ENCODE results near the gene PTGFRN.
A peak's percentile ranks its signal among the peaks of the same experiment; 100 is the strongest.

PTGFRN gene

DNA sequence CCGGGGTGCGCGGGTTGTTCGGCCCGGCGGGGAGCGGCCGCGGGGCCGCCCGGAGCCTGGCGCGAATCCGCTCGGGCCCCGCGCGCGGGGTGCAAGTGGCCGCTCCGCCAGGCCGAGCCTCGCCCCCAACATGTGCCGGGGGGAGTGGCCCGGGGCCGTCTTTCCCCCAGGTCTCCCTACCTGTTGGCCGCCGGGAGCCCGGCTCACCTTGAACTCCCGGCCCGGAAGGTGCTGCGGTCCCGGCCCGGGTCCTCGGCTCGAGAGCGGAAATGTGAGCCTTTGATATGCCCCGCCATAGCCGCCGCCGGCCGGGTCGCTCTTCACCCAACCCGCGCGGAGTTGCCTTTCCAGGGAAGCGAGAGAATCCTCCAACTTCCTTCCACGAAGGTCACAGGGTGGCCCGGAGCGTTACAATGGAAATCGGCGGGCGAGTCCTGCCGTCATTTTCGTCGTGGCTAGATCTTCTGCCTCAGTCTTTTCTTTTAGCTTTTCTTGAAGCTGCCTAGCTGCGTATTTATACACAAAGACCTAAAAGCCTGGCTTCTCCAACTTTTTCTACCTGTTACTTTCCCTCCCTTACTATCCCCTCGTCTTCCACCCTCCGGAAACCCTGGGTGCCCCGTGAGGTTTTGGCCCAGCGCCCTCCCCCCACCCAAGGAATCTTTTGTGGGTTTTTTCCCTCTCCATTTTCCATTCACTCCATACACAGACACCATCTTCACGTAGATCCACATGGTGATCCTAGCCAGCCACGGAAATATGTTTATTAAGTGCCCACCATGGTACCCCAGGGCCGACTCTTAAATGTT is 867 bp downstream of the PTGFRN start:
- TF ChIP-seq POLR2A (IDR thresholded peaks at IDR 0.05; ENCODE audit: low read depth, low read length): no peak
- no peak for TF ChIP-seq TAF1 (IDR thresholded peaks at IDR 0.05; ENCODE audit: borderline replicate concordance, low read depth, low read length)
- no peak for TF ChIP-seq POLR2AphosphoS5 (IDR thresholded peaks at IDR 0.05; ENCODE audit: low read depth, low read length)
- FAIRE-seq (no peak), DNase-seq (ENCODE audit: insufficient read length) (peak; percentile 32)

DNA sequence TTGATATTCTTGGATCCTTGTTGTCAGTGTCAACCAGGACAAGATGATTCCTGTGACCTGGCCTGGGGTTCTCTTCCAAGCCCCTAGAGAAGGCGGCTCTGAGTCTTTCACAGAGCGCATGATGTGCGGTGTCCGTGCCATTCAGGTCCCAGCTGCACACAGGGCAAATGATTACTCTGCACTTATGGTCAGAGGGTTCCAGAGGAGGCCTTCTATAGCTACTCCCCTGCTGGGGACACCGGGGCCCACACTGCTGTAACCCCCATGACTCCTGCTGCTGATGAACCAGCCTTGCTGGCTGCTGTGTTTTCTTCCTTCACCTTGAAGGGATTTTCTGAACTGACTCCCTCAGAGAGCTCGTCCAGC is 1.5 kb downstream of the PTGFRN start:
- FAIRE-seq (no peak), DNase-seq (ENCODE audit: insufficient read length) (no peak)
- no peak for TF ChIP-seq TAF1 (IDR thresholded peaks at IDR 0.05; ENCODE audit: borderline replicate concordance, low read depth, low read length)
- no peak for TF ChIP-seq POLR2A (IDR thresholded peaks at IDR 0.05; ENCODE audit: low read depth, low read length)
- TF ChIP-seq POLR2AphosphoS5 (IDR thresholded peaks at IDR 0.05; ENCODE audit: low read depth, low read length): no peak

DNA sequence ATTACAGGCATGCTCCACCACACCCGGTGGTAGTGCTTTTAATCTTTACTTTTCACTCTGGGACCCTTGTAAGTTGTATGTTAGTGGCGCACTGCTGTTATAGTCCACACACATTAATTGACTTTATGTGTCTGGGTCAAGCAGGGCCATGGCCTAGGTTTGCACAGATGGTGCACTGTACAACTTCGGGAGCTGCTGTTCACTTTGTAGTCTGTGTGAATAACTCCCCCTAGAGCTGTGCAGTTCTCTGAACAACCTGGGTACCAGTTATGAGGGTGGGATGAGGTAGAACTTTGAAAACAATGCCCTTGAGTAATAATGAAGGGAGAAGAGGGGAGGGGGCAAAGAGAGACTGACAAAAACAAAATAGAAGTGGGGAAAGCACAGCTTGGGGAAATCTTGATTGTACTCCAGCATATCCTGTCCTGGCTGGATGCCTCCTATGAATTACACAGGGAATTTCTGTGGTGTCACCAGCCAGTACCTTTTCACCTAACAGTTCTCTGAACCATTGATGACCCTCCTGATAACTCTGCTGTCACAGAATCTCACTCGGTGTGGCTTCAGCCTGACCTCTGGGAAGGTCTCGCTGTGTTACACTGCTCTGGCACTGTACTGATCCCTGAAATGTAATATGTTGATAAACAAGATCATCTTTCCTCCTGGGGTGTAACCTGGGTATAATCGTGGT is 2.2 kb downstream of the PTGFRN start:
- DNase-seq (ENCODE audit: insufficient read length): no peak
- no peak for TF ChIP-seq POLR2A (IDR thresholded peaks at IDR 0.05; ENCODE audit: low read depth, low read length)
- TF ChIP-seq TAF1 (IDR thresholded peaks at IDR 0.05; ENCODE audit: borderline replicate concordance, low read depth, low read length): no peak
- no peak for TF ChIP-seq POLR2AphosphoS5 (IDR thresholded peaks at IDR 0.05; ENCODE audit: low read depth, low read length)
- FAIRE-seq: no peak

DNA sequence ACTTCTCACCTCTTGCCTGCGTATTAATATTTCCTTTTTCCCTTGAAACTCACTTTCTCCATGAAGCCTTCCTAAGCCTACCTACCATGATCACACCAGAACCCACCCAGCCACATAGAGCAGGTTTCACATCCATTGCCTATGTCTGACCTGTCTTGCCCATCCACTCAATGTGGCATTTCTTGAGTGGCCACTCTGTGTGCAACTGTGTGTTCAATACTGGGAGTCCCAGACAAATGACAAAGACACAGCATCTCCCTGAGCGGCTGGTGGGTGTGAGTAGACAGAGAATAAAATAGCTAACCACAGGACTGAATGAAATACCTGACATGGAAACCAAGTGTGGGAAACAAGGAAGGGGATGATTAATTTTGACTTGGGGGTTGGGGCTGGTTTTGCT is 3.1 kb downstream of the PTGFRN start:
- FAIRE-seq: no peak
- no peak for TF ChIP-seq POLR2A (IDR thresholded peaks at IDR 0.05; ENCODE audit: low read depth, low read length)
- no peak for TF ChIP-seq TAF1 (IDR thresholded peaks at IDR 0.05; ENCODE audit: borderline replicate concordance, low read depth, low read length)
- no peak for TF ChIP-seq POLR2AphosphoS5 (IDR thresholded peaks at IDR 0.05; ENCODE audit: low read depth, low read length)
- no peak for DNase-seq (ENCODE audit: insufficient read length)

DNA sequence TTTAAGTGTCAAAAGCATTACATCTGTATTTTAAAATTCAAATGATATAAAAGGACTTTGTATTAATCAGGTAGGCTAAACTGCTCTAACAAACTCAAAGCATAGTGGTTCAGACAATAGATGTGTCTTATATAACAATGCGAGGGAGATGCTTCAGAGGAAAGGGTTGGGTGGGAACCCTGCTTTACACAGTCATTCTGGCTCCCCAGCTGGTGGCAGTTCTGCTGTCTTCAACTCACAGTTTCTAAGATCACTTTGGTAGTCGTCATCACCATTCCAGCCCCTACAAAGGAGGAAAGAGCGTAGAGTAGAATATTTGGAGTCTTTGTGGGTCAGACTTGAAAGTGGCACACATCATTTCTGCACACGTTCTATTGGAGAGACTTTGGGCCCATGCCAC is 4.2 kb downstream of the PTGFRN start:
- TF ChIP-seq TAF1 (IDR thresholded peaks at IDR 0.05; ENCODE audit: borderline replicate concordance, low read depth, low read length): no peak
- no peak for TF ChIP-seq POLR2AphosphoS5 (IDR thresholded peaks at IDR 0.05; ENCODE audit: low read depth, low read length)
- TF ChIP-seq POLR2A (IDR thresholded peaks at IDR 0.05; ENCODE audit: low read depth, low read length): no peak
- no peak for FAIRE-seq
- no peak for DNase-seq (ENCODE audit: insufficient read length)

DNA sequence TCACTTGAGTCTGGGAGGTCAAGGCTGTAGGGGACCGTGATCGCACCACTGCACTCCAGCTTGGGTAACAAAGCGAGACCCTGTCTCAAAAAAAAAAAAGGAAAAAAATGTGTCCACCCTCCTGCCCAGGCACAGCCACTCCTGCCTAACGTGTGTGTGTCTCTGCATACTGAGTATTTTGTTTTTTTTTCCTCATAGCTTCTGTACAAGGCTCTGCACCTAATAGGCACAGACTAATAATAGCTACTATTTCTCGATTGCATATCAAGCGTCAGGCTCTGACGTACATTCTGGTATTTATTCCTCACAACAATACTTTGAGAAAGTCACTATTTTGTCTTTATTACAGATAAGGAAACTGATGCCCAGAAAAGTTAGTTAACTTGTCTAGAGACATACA is 5.0 kb downstream of the PTGFRN start:
- no peak for FAIRE-seq
- no peak for TF ChIP-seq TAF1 (IDR thresholded peaks at IDR 0.05; ENCODE audit: borderline replicate concordance, low read depth, low read length)
- TF ChIP-seq POLR2A (IDR thresholded peaks at IDR 0.05; ENCODE audit: low read depth, low read length): no peak
- no peak for TF ChIP-seq POLR2AphosphoS5 (IDR thresholded peaks at IDR 0.05; ENCODE audit: low read depth, low read length)

DNA sequence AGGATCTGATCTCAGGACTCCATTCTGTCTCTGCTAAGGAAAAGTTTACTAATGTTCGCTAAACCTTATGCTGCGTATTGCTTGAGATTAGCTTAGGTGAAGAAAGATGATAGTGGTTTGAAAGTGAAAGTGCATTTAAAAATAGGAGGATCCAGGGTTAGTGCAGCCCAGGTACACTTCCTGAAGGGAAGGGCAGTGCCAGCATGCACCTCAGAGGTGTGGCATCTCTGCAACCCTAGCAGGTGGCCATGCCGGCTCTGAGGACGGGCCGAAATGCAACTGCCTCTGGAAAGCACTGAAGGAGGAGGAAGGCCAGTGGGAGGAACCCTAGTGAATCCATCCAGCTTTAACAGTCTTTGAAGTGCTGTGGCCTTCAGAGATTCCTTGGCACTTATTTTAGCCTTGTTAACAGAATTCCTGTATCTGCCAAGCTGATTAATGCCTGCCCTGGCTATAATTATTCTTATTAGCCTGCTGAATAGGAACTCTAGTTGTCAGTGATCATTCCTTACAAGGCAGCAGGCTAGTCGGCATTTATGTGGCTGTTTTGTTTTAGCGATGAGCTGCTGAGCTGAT is 5.5 kb downstream of the PTGFRN start:
- no peak for FAIRE-seq
- TF ChIP-seq POLR2AphosphoS5 (IDR thresholded peaks at IDR 0.05; ENCODE audit: low read depth, low read length) (no peak), POLR2A (IDR thresholded peaks at IDR 0.05; ENCODE audit: low read depth, low read length) (no peak), TAF1 (IDR thresholded peaks at IDR 0.05; ENCODE audit: borderline replicate concordance, low read depth, low read length) (no peak)
- no peak for DNase-seq (ENCODE audit: insufficient read length)

More for the DNA sequence above, 5.0 kb downstream of the PTGFRN start:
- DNase-seq (ENCODE audit: insufficient read length): no peak

DNA sequence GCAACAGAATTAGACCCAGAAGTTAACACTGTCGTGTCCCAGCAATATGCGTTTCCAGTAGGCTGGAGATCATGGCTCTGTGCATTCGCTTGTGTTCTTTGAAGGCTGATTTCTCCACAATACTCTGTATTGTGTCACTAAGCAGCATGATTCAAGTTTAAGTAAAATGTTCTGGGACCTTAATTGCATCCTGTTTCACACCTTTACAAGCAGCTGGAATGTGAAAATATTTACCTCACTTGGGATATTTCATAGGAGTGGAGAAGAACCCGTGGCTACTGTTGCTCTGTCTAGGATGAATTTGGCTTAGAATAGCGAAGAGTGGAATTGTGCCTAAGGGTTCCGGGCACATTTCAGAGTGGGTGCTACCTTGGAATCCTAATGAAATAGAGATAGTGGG is 6.3 kb downstream of the PTGFRN start:
- TF ChIP-seq TAF1 (IDR thresholded peaks at IDR 0.05; ENCODE audit: borderline replicate concordance, low read depth, low read length): no peak
- no peak for TF ChIP-seq POLR2AphosphoS5 (IDR thresholded peaks at IDR 0.05; ENCODE audit: low read depth, low read length)
- no peak for TF ChIP-seq POLR2A (IDR thresholded peaks at IDR 0.05; ENCODE audit: low read depth, low read length)
- DNase-seq (ENCODE audit: insufficient read length) (no peak), FAIRE-seq (no peak)

DNA sequence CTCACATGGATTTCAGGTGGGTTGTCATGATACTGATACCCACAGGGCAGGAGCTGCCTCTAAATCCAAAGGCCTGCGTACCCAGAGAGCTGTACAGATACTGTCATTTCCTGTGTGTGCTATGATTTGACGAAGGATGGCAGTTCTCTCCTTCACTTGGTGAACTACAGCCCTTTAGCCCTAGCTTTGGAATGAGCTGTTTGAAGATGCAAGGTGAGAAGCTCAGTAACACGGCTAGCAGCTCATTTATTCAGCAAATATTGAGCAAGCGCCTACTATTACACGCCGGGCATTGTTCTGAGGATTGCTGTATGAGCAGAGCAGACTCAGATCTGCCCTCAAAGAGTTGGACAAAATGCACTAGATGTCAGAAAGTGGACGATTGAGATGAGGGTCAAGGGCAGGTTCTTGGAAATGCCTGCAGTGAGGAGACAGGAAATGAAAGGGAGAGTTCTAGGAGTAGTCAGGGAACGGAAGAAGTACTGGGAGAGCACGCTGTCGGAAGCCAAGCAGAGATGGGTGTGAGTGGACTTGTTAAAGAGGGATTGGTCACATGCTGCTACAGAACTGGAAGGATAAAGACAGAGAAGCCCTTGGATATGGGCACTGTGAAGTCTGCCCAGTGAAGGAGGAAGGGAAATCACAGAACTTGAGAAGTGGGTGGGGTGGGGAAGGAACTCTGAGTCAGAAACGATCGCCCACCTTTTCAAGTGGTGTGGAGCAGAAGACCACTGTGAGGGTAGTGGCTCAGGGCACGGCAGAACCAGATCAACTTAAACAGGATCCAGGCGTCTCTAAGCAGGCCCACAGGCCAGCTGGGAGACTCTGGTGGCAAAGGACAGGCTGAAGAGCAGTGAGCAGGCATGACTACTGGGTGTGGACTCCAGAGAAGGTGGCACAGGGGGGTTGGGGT is 7.1 kb downstream of the PTGFRN start:
- TF ChIP-seq POLR2A (IDR thresholded peaks at IDR 0.05; ENCODE audit: low read depth, low read length): no peak
- no peak for TF ChIP-seq TAF1 (IDR thresholded peaks at IDR 0.05; ENCODE audit: borderline replicate concordance, low read depth, low read length)
- TF ChIP-seq POLR2AphosphoS5 (IDR thresholded peaks at IDR 0.05; ENCODE audit: low read depth, low read length): no peak
- FAIRE-seq: no peak
- no peak for DNase-seq (ENCODE audit: insufficient read length)

DNA sequence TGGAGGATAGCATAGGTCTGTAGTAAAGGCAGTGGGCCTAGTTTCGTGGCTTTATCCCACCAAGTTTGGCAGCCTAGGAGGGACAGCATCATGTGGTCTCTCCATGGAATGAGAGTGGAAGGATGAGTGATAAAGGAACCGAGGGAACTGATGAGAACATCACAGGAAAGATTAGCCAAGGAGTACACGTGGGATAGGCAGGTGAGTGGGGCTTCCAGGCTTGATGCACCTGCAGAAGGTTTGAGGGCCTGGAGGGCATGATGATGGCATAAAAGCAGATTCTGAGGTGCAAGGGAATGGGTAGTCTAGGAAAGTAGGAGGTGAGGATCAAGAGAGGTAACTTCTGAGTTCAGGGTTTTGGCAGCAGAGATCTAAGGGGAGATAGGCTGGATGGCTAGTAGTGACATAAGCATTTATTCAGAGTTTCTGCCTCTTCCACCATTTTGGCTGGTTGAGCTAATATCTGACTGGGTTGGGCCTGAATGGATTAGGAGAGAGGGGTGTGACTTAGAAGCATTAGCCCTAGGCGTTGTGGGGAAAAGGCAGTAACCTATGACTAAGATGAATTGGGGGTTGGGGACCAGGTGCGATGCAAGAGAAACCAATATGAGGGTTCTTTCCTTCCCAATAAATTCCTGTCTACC is 9.1 kb downstream of the PTGFRN start:
- FAIRE-seq: no peak

More for the DNA sequence above, 9.1 kb downstream of the PTGFRN start:
- DNase-seq (ENCODE audit: insufficient read length): no peak
- TF ChIP-seq POLR2A (IDR thresholded peaks at IDR 0.05; ENCODE audit: low read depth, low read length) (no peak), POLR2AphosphoS5 (IDR thresholded peaks at IDR 0.05; ENCODE audit: low read depth, low read length) (no peak), TAF1 (IDR thresholded peaks at IDR 0.05; ENCODE audit: borderline replicate concordance, low read depth, low read length) (no peak)

Data from GM12892 (cell line).